Suprapubic skin (tissue), 4 donors: Measurements from ENCODE around the gene S100A12. TPM values are rescaled to one million over a fixed set of nuclear protein-coding genes. Genes with fewer than 3 reads are reported as not detected.

Experiments used
- DNase-seq, 2 donors: peaks; one replicate each; pipeline ENCODE4 v3.0.0-alpha.2; 2019; ENCODE audit warnings: low spot score in 2 of 2
- H3K27ac ChIP-seq: fragments of 200-600 bp; sonication (generic); one replicate; pipeline ENCODE4 v1.5.1; 2019
- H3K27me3 ChIP-seq: fragments of 200-600 bp; sonication (generic); one replicate; pipeline ENCODE4 v1.5.1; 2019
- H3K36me3 ChIP-seq: fragments of 200-600 bp; sonication (generic); one replicate; pipeline ENCODE4 v1.5.1; 2019
- H3K4me1 ChIP-seq: fragments of 200-600 bp; sonication (generic); one replicate; pipeline ENCODE4 v1.5.1; 2019
- H3K4me3 ChIP-seq: fragments of 200-600 bp; sonication (generic); one replicate; pipeline ENCODE4 v1.5.1; 2019; ENCODE audit warnings: mild to moderate bottlenecking
- H3K9me3 ChIP-seq: fragments of 200-600 bp; sonication (generic); one replicate; pipeline ENCODE4 v1.5.1; 2019
- CTCF ChIP-seq, 2 donors: fragments of 200-600 bp in 1 of 2; fragments of 450-650 bp in 1 of 2; sonication (generic) in 1 of 2; IDR thresholded peaks; one replicate each; pipeline ENCODE4 v1.5.1; 2016 to 2019; ENCODE audit warnings: antibody characterized with exemption in 2 of 2, mild to moderate bottlenecking in 1 of 2, moderate library complexity in 1 of 2
- EP300 ChIP-seq: sonication (generic); formaldehyde crosslinking; IDR thresholded peaks from one replicate; pipeline ENCODE4 v1.6.1; 2017; ENCODE audit warnings: antibody characterized with exemption
- POLR2A ChIP-seq, 2 donors: fragments of 450-650 bp; IDR thresholded peaks; one replicate each; pipeline ENCODE4 v1.6.1; 2017; ENCODE audit warnings: antibody characterized with exemption in 2 of 2, mild to moderate bottlenecking in 2 of 2, moderate library complexity in 2 of 2
- POLR2AphosphoS5 ChIP-seq, 3 donors: sonication (generic); formaldehyde crosslinking; IDR thresholded peaks; one replicate each; pipeline ENCODE4 v1.6.1; 2017; ENCODE audit warnings: antibody characterized with exemption in 3 of 3
- WGBS: methylation state at CpG from one replicate; pipeline ENCODE4 v1.1.5; 2018; 5-methylcytosine and 5-hydroxymethylcytosine counted together
- total RNA-seq, 4 donors: library from RNA; depleted of rRNA; stranded (reverse); fragments of >200 nt; gene quantifications; one replicate each; pipeline ENCODE4 v1.1.0, GENCODE V29; 2016

The S100A12 gene
- total RNA-seq, 4 donors from 2014 or later = not detected

DNA sequence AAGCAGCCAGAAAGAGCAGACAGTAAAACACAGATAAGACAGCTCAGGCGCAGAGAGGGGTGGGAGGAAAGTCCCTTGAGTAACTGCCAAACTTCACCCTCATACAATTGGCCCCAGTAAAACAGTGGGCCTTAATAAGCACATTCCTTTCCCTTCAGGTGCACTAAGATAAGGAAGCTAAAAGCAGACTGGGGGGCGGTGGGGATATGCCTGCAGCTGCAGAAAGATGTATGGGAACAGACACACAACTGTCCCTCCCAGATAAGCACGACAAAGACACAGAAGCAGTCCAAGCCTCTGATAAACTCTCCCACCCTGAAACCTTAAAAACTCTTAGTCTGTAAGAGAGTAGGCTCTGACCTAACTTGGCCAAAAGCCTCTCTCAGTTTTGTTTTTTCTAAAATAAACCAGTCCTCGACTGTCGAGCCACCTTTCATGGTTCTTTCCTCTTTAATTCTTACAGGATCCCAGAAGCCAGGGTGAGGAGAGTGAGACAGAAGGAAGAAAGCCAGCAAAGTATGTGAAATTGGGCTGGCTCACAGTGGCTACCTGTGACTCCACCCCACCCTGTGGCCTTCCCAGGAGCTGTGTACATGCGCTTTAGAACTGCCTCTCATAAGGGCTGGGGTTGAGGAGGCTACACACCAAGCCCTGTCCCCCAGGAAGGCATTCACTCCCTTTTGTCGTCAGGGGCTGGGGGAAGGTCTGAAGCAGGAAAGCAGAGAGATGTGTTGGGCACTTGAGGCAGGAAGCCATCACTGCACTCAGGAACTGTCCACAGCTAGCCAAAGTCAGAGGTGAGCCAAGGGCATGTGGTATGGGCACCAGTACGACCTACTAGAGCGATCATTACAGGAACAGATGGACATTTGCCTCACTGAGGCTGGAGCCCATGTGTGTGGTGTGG is 31.4 kb downstream of the S100A12 start:
- peak in 1 of 2 donors; percentile 37 for DNase-seq
- Histone ChIP-seq H3K4me1 (peaks cover 29% of the 10 kb centered on the region), H3K9me3 (no peaks in the 10 kb centered on the region), H3K4me3 (no peak overlapping the region), H3K27ac (peak overlapping the region; percentile 30), H3K36me3 (no peaks in the 10 kb centered on the region), H3K27me3 (peaks cover 16% of the 10 kb centered on the region)
- no peak for TF ChIP-seq CTCF (IDR thresholded peaks at IDR 0.05)
- no peak for TF ChIP-seq POLR2AphosphoS5 (IDR thresholded peaks at IDR 0.05)
- no peak for TF ChIP-seq EP300
- no peak for TF ChIP-seq POLR2A (IDR thresholded peaks at IDR 0.05)
- WGBS = 30% methylated on average over 9 of the region's 9 CpGs

GRCh38 chr1:153343040-153343681 is 32.3 kb downstream of the S100A12 start:
- no peaks in the 10 kb centered on the region for H3K36me3 ChIP-seq
- 45% methylated on average over 5 of the region's 5 CpGs for WGBS
- no peak overlapping the region for H3K4me3 ChIP-seq
- H3K27ac ChIP-seq = peak overlapping the region; percentile 30
- H3K9me3 ChIP-seq = no peaks in the 10 kb centered on the region
- TF ChIP-seq EP300 (no peak), POLR2AphosphoS5 (IDR thresholded peaks at IDR 0.05) (no peak), CTCF (IDR thresholded peaks at IDR 0.05) (no peak), POLR2A (IDR thresholded peaks at IDR 0.05) (no peak)
- H3K4me1 ChIP-seq = peaks cover 26% of the 10 kb centered on the region
- DNase-seq = peak in 1 of 2 donors; percentile 28
- H3K27me3 ChIP-seq = peaks cover 7% of the 10 kb centered on the region

DNA sequence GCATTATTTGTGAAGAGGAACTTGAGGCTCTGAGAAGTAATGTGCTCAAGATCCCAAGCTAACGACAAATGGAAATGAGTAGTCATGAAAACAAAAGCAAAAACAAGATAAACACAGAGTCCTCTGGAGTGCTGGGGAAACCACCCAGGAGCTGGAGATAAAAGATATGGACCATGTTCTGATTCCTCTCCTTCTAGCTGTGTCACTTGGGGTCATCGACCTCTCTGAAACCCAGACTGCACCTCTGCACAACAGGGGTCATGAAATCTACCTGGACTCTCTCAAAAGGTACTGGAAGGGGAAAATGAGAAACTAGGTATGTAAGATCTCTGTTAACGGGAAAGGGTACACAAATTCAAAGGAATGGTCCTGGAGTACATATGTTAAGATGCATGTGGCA is 33.2 kb downstream of the S100A12 start:
- no peak overlapping the region for H3K27ac ChIP-seq
- peaks cover 6% of the 10 kb centered on the region for H3K27me3 ChIP-seq
- H3K36me3 ChIP-seq = no peaks in the 10 kb centered on the region
- no peak overlapping the region for H3K4me3 ChIP-seq
- 68% methylated on average over 3 of the region's 3 CpGs for WGBS
- H3K4me1 ChIP-seq = peaks cover 26% of the 10 kb centered on the region
- no peaks in the 10 kb centered on the region for H3K9me3 ChIP-seq
- no peak for TF ChIP-seq CTCF (IDR thresholded peaks at IDR 0.05)
- TF ChIP-seq POLR2A (IDR thresholded peaks at IDR 0.05) = no peak
- TF ChIP-seq POLR2AphosphoS5 (IDR thresholded peaks at IDR 0.05) = no peak
- no peak for TF ChIP-seq EP300
- no peak for DNase-seq

- TF ChIP-seq EP300 = no peak
- no peak for TF ChIP-seq POLR2AphosphoS5 (IDR thresholded peaks at IDR 0.05)
- TF ChIP-seq POLR2A (IDR thresholded peaks at IDR 0.05) = no peak
- no peak for TF ChIP-seq CTCF (IDR thresholded peaks at IDR 0.05)
- Histone ChIP-seq H3K9me3 (no peaks in the 10 kb centered on the region), H3K27ac (no peak overlapping the region), H3K27me3 (peaks cover 6% of the 10 kb centered on the region), H3K4me1 (peaks cover 26% of the 10 kb centered on the region), H3K4me3 (no peak overlapping the region), H3K36me3 (no peaks in the 10 kb centered on the region)
- WGBS = 92% methylated on average over 4 of the region's 4 CpGs
- DNase-seq = peak in 1 of 2 donors; percentile 44
Observed at GRCh38 chr1:153341431-153341934, 33.9 kb downstream of the S100A12 start.

GRCh38 chr1:153340356-153340755 is 35.1 kb downstream of the S100A12 start:
- no peaks in the 10 kb centered on the region for H3K9me3 ChIP-seq
- 87% methylated on average over 10 of the region's 10 CpGs for WGBS
- TF ChIP-seq POLR2AphosphoS5 (IDR thresholded peaks at IDR 0.05) = no peak
- no peak for TF ChIP-seq EP300
- TF ChIP-seq POLR2A (IDR thresholded peaks at IDR 0.05) = no peak
- TF ChIP-seq CTCF (IDR thresholded peaks at IDR 0.05) = no peak
- no peaks in the 10 kb centered on the region for H3K36me3 ChIP-seq
- H3K27me3 ChIP-seq = peaks cover 1% of the 10 kb centered on the region
- peak in 1 of 2 donors; percentile 45 for DNase-seq
- no peak overlapping the region for H3K4me3 ChIP-seq
- H3K4me1 ChIP-seq = peaks cover 26% of the 10 kb centered on the region
- H3K27ac ChIP-seq = no peak overlapping the region
